ENCODE data around the gene TRPC1.

GRCh38 chr3:142735462-142735861, 11.6 kb downstream of the TRPC1 start:
- no peak for TF ChIP-seq BHLHE40 (IDR thresholded peaks at IDR 0.05; ENCODE audit: low read depth, low read length)
- TF ChIP-seq RAD21 (conservative IDR thresholded peaks at IDR 0.05 in 1 of 2, IDR thresholded peaks at IDR 0.05 in 1 of 2) = no peak
- TF ChIP-seq POLR2A (IDR thresholded peaks at IDR 0.05; ENCODE audit: low read length) = no peak
- no peak for TF ChIP-seq CBX2 (IDR thresholded peaks at IDR 0.05; ENCODE audit: borderline replicate concordance, low read depth)
- TF ChIP-seq POLR2AphosphoS2 (conservative IDR thresholded peaks at IDR 0.05; ENCODE audit: low read length) = no peak
- no peak for TF ChIP-seq CTCF (IDR thresholded peaks at IDR 0.05)
- no peak for TF ChIP-seq MAZ (IDR thresholded peaks at IDR 0.05; ENCODE audit: borderline replicate concordance, low read depth, low read length)
- no peak for TF ChIP-seq RFX5 (IDR thresholded peaks at IDR 0.05)
- no peak for TF ChIP-seq ZFP36 (IDR thresholded peaks at IDR 0.05; ENCODE audit: borderline replicate concordance, partially characterized antibody)
- TF ChIP-seq CBX8 (IDR thresholded peaks at IDR 0.05) = no peak
- no peak for TF ChIP-seq CHD2 (IDR thresholded peaks at IDR 0.05; ENCODE audit: low read length, partially characterized antibody)
- TF ChIP-seq KDM1A (IDR thresholded peaks at IDR 0.05; ENCODE audit: low read depth) = no peak
- no peak for TF ChIP-seq RARB (CRISPR knock-in tag; IDR thresholded peaks at IDR 0.05)
- TF ChIP-seq USF2 (IDR thresholded peaks at IDR 0.05) = no peak

Data from A549 (cell line).